ENCODE results near the gene FBXW12.
A peak's percentile ranks its signal among the peaks of the same experiment; 100 is the strongest.

The FBXW12 gene

DNA sequence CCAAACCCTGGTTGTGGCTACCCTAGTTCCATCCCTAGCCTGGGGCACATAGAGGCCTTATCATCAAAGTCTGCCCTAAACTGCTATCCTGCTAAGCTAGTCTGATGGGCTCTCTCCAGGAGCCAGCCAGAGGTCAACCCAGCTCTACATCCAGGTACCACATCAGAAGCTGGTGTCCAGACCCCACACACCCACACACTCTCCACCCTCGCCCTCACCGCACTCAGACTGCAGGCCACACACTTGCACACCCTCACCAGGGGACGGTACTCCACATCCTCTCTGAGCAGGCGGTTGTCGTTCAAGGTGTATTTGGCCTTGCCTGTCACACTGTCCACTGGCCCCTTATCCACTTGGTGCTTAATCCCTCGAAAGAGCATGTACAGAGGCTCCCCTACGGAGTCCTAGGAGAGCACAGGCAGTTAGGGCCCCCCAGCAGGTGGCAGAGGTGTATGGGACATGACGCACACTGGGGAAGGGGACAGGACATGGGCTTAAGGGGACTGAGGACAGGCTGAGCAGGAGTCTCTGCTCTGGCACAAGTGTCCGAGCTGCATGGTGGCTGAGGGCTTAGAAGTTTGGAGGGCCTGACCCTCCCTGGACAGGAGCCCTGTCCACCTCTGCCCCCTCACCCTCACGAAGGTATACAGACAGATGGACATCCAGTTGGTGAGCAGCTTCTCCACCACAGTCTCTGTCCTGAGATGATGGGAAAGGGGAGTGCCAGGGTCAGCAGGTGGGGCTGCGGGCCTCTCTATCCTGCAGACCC, 39.8 kb downstream of the FBXW12 start:
- ChIA-PET CTCF (no interaction called here), POLR2A (ENCODE audit: low non-redundant PET) (no interaction called here)
- peak overlapping the region; percentile 99 for H3K27ac ChIP-seq
- DNase-seq (ENCODE audit: low spot score) = no peak
- no peak for TF ChIP-seq CTCF (conservative IDR thresholded peaks at IDR 0.05; ENCODE audit: low read depth)

GRCh38 chr3:48412375-48413001, 40.5 kb downstream of the FBXW12 start:
- no peak for TF ChIP-seq CTCF (conservative IDR thresholded peaks at IDR 0.05; ENCODE audit: low read depth)
- POLR2A ChIA-PET (ENCODE audit: low non-redundant PET) = no interaction called here
- H3K27ac ChIP-seq = peak overlapping the region; percentile 99
- no peak for DNase-seq (ENCODE audit: low spot score)
- CTCF ChIA-PET = no interaction called here

DNA sequence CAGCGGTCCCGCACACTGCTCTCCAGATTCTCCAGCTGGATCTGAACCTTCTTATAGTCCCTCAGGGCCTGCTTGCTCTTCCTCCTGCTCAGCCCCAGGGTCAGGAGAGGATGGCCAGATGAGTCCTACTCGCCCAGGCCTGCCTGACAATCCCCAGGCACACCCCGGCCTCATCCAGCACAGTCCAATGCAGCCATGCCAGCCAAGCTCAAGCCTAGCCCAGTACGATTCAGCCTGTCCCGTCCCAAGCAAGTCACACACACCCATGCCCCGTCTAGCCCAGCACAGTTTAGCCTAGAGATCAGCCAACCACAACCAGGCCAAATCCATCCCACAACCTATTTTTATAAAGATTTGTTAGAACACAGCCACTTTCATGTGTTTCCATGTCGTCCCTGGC, 41.1 kb downstream of the FBXW12 start:
- ChIA-PET POLR2A (ENCODE audit: low non-redundant PET) (no interaction called here), CTCF (no interaction called here)
- H3K27ac ChIP-seq = peak overlapping the region; percentile 99
- no peak for TF ChIP-seq CTCF (conservative IDR thresholded peaks at IDR 0.05; ENCODE audit: low read depth)
- DNase-seq (ENCODE audit: low spot score) = no peak

DNA sequence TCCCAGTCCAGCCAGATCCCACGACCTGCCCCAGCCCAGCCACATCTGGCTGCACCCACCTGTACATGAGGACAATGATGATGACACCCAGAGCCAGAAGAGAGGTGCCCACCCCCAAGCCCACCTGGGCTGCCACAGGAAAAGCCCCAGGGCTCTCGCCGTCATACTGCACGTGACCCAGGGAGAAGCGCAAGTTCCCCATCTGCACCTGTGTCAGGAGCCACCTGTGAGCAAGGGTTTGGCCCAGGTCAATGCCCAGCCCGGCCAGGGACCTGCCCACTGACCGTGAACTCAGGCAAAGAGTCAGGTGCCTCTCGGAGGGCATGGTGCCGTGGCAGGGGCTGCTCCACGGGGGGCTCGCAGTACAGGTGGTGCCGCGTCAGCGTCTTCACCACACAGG, 41.6 kb downstream of the FBXW12 start:
- no peak for TF ChIP-seq CTCF (conservative IDR thresholded peaks at IDR 0.05; ENCODE audit: low read depth)
- H3K27ac ChIP-seq = peak overlapping the region; percentile 99
- ChIA-PET POLR2A (ENCODE audit: low non-redundant PET) (no interaction called here), CTCF (no interaction called here)
- DNase-seq (ENCODE audit: low spot score) = no peak

GRCh38 chr3:48414376-48415250, 42.6 kb downstream of the FBXW12 start:
- POLR2A ChIA-PET (ENCODE audit: low non-redundant PET) = no interaction called here
- no peak for DNase-seq (ENCODE audit: low spot score)
- CTCF ChIA-PET = interaction anchor here (1.1 kb wide), 1 partner anchor 21 kb away, joined by 6 read pairs; no protein-coding TSS in a partner anchor
- no peak for TF ChIP-seq CTCF (conservative IDR thresholded peaks at IDR 0.05; ENCODE audit: low read depth)
- peak overlapping the region; percentile 99 for H3K27ac ChIP-seq

- H3K27ac ChIP-seq = peak overlapping the region; percentile 99
- TF ChIP-seq CTCF (conservative IDR thresholded peaks at IDR 0.05; ENCODE audit: low read depth) = no peak
- POLR2A ChIA-PET (ENCODE audit: low non-redundant PET) = no interaction called here
- no peak for DNase-seq (ENCODE audit: low spot score)
- CTCF ChIA-PET = interaction anchor here (0.6 to 1.4 kb wide), 3 partner anchors 14 to 21 kb away, joined by 3 to 5 read pairs (median 5); no protein-coding TSS in a partner anchor
Observed at GRCh38 chr3:48415251-48415953, 43.4 kb downstream of the FBXW12 start.

Data from RWPE1 (cell line).